Tibial artery (tissue), 4 donors: ENCODE data around the gene SF3B1.
A peak's percentile ranks its signal among the peaks of the same experiment; 100 is the strongest.

Experiments
- DNase-seq, 2 donors: peaks; one replicate each; pipeline ENCODE4 v3.0.0-alpha.2; 2019
- H3K27ac ChIP-seq, 2 donors: fragments of 200-600 bp; sonication (generic) in 1 of 2; 1 replicate in 1 of 2; 2 replicates in 1 of 2; pipeline ENCODE4 v1.5.1; 2018 to 2019; ENCODE audit warnings: mild to moderate bottlenecking in 1 of 2
- H3K27me3 ChIP-seq, 2 donors: fragments of 200-600 bp; sonication (generic) in 1 of 2; one replicate each; pipeline versions ENCODE4 v1.5.1 to v1.6.0; 2016 to 2019
- H3K36me3 ChIP-seq, 3 donors: fragments of 200-600 bp; sonication (generic) in 2 of 3; one replicate each; pipeline ENCODE4 v1.5.1; 2016 to 2019; ENCODE audit warnings: mild to moderate bottlenecking in 2 of 3
- H3K4me1 ChIP-seq, 4 donors: fragments of 200-600 bp; sonication (generic) in 2 of 4; 1 replicate in 3 of 4; 2 replicates in 1 of 4; pipeline ENCODE4 v1.5.1; 2016 to 2019
- H3K4me3 ChIP-seq, 2 donors: fragments of 200-600 bp; sonication (generic) in 1 of 2; 1 replicate in 1 of 2; 2 replicates in 1 of 2; pipeline ENCODE4 v1.5.1; 2018 to 2019; ENCODE audit warnings: mild to moderate bottlenecking in 2 of 2
- H3K9me3 ChIP-seq, 3 donors: fragments of 200-600 bp; sonication (generic) in 1 of 3; one replicate each; pipeline ENCODE4 v1.5.1; 2016 to 2019
- CTCF ChIP-seq, 2 experiments: fragments of 200-600 bp in 1 of 2; fragments of 450-650 bp in 1 of 2; IDR thresholded peaks; one replicate each; pipeline ENCODE4 v1.5.1; 2017 to 2019; ENCODE audit warnings: antibody characterized with exemption in 2 of 2, mild to moderate bottlenecking in 1 of 2, moderate library complexity in 1 of 2
- intact Hi-C: fragments of 100-400 bp; cut with DNase I; formaldehyde crosslinking; loops from one replicate; pipeline ENCODE4 v1.15.0; 2023; ENCODE audit warnings: low total_unique reads

The SF3B1 gene

GRCh38 chr2:197472166-197472565 is 37.3 kb upstream of the SF3B1 start:
- no peak for DNase-seq
- no peaks in the 10 kb centered on the region for H3K9me3 ChIP-seq
- no peaks in the 10 kb centered on the region for H3K4me1 ChIP-seq
- no peaks in the 10 kb centered on the region for H3K27me3 ChIP-seq
- H3K27ac ChIP-seq, result no peak overlapping the region
- intact Hi-C loops, result loop anchor here (10.0 kb wide), 1 partner anchor 57 kb away; no protein-coding TSS in a partner anchor
- peaks cover 72 to 98% (median 86%) of the 10 kb centered on the region in 3 donors for H3K36me3 ChIP-seq
- no peak for TF ChIP-seq CTCF (IDR thresholded peaks at IDR 0.05)
- H3K4me3 ChIP-seq, result no peak overlapping the region

DNA sequence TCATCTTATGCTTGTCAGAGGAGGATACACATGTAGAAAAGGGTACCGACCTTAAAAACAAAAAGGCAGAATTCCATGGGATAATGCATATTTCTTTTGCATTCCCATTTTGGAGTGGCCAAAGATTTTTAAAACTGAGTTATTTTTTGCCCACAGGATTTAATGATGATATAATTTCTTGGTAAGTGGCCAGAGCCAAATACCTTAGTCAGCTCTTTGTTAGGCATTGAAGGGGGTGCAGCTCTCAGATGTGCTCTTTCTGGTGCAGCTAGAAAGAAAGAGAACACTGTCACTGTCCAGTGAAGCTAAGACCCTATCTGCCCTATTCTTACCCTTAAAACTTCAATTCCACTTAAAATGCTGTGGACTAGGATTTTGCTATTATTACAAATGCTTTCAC is 29.3 kb upstream of the SF3B1 start:
- Histone ChIP-seq H3K27ac (no peak overlapping the region), H3K4me1 (peaks cover 0 to 8% (median 2%) of the 10 kb centered on the region in 4 donors), H3K27me3 (no peaks in the 10 kb centered on the region), H3K36me3 (peaks cover 41 to 74% (median 54%) of the 10 kb centered on the region in 3 donors), H3K4me3 (no peak overlapping the region), H3K9me3 (no peaks in the 10 kb centered on the region)
- no peak for DNase-seq
- no peak for TF ChIP-seq CTCF (IDR thresholded peaks at IDR 0.05)
- intact Hi-C loops, result no loop called here

- peaks cover 0 to 30% (median 5%) of the 10 kb centered on the region in 4 donors for H3K4me1 ChIP-seq
- peaks cover 31 to 43% (median 35%) of the 10 kb centered on the region in 3 donors for H3K36me3 ChIP-seq
- no peak overlapping the region for H3K27ac ChIP-seq
- TF ChIP-seq CTCF (IDR thresholded peaks at IDR 0.05), result no peak
- no peak overlapping the region for H3K4me3 ChIP-seq
- intact Hi-C loops, result no loop called here
- H3K9me3 ChIP-seq, result no peaks in the 10 kb centered on the region
- DNase-seq, result no peak
- no peaks in the 10 kb centered on the region for H3K27me3 ChIP-seq
Observed at GRCh38 chr2:197461057-197461456, 26.2 kb upstream of the SF3B1 start.

- Histone ChIP-seq H3K4me3 (no peak overlapping the region), H3K27ac (no peak overlapping the region), H3K4me1 (peaks cover 0 to 34% (median 8%) of the 10 kb centered on the region in 4 donors), H3K36me3 (peaks cover 31 to 39% (median 31%) of the 10 kb centered on the region in 3 donors), H3K9me3 (no peaks in the 10 kb centered on the region), H3K27me3 (no peaks in the 10 kb centered on the region)
- DNase-seq, result no peak
- TF ChIP-seq CTCF (IDR thresholded peaks at IDR 0.05), result no peak
- intact Hi-C loops, result no loop called here
Observed at GRCh38 chr2:197460649-197461048, 25.8 kb upstream of the SF3B1 start.

DNA sequence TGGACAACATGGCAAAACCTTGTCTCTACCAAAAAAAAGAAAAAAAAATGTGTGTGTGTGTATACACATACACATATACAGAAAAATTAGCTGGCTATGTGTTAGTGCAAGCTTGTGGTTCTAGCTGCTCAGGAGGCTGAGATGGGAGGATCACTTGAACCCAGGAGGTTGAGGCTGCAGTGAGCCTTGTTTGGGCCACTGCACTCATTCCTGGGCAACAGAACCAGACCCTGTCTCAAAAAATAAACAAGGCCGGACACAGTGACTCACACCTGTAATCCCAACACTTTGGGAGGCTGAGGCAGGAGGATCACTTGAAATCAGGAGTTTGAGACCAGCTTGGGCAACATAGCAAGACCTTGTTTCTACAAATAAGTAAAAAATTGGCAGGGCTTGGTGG is 20.6 kb upstream of the SF3B1 start:
- H3K4me1 ChIP-seq, result peaks cover 0 to 55% (median 21%) of the 10 kb centered on the region in 4 donors
- no peak for DNase-seq
- H3K9me3 ChIP-seq, result no peaks in the 10 kb centered on the region
- H3K4me3 ChIP-seq, result no peak overlapping the region
- no peak overlapping the region for H3K27ac ChIP-seq
- no peaks in the 10 kb centered on the region for H3K27me3 ChIP-seq
- intact Hi-C loops, result no loop called here
- H3K36me3 ChIP-seq, result peaks cover 4 to 7% (median 4%) of the 10 kb centered on the region in 3 donors
- TF ChIP-seq CTCF (IDR thresholded peaks at IDR 0.05), result no peak

GRCh38 chr2:197454923-197455322 is 20.1 kb upstream of the SF3B1 start:
- Histone ChIP-seq H3K9me3 (no peaks in the 10 kb centered on the region), H3K4me1 (peaks cover 0 to 54% (median 21%) of the 10 kb centered on the region in 4 donors), H3K4me3 (peak overlapping the region; percentile 87 to 96), H3K36me3 (peaks cover 0 to 2% (median 0%) of the 10 kb centered on the region in 3 donors), H3K27ac (peak overlapping the region; percentile 99 to 100), H3K27me3 (no peaks in the 10 kb centered on the region)
- DNase-seq, result no peak
- intact Hi-C loops, result loop anchor here (5.0 kb wide), 1 partner anchor 252 kb away; the partner anchor contains the start of gene MARS2
- TF ChIP-seq CTCF (IDR thresholded peaks at IDR 0.05), result no peak
